Stimulated activated naive CD8-positive, alpha-beta T cell treated with anti-CD3 and anti-CD28 coated beads, Interleukin-15, amount 100 ng/mL, for 72 hours (primary cell): Measurements from ENCODE around the gene OCEL1.

Source experiments
- ATAC-seq: fragments of 150-1000 bp; cut with Tn5 transposase; 2 replicates; pipeline ENCODE4 v1.10.0; 2021; ENCODE audit warnings: mild to moderate bottlenecking, moderate library complexity
- DNase-seq, 2 donors: peaks; one replicate each; pipeline ENCODE4 v3.0.0; 2021 to 2022
- H3K27ac Mint-ChIP-seq, 2 donors: one replicate each; pipeline ENCODE4 v1.8.0; 2022; ENCODE audit warnings: mild to moderate bottlenecking in 2 of 2, mixed read lengths in 2 of 2, moderate library complexity in 2 of 2
- H3K27me3 Mint-ChIP-seq: one replicate; pipeline ENCODE4 v1.8.0; 2022; ENCODE audit warnings: mixed read lengths
- H3K4me1 Mint-ChIP-seq: one replicate; pipeline ENCODE4 v1.8.0; 2022; ENCODE audit warnings: mild to moderate bottlenecking, mixed read lengths
- H3K4me3 Mint-ChIP-seq, 2 donors: one replicate each; pipeline ENCODE4 v1.8.0; 2022; ENCODE audit warnings: mild to moderate bottlenecking in 2 of 2, mixed read lengths in 2 of 2, moderate library complexity in 1 of 2
- H3K9me3 Mint-ChIP-seq, 2 donors: one replicate each; pipeline ENCODE4 v1.8.0; 2022; ENCODE audit warnings: mixed read lengths in 2 of 2

The OCEL1 gene

DNA sequence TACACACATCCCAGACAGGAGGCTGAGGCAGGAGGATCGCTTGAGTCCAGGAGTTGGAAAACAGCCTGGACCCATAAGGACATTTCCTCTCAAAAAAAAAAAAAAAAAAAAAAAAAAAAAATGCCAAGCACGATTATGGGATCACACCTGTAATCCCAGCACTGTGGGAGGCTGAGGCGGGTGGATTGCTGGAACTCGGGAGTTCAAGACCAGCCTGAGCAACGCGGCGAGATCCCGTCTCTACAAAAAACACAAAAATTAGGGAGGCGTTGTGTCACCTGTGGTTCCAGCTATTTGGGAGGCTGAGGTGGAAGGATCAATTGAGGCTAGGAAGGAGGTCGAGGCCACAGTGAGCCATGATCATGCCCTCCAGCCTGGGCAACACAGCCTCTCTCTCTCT is 973 bp upstream of the OCEL1 start:
- no peaks in the 10 kb centered on the region for H3K9me3 Mint-ChIP-seq
- H3K4me3 Mint-ChIP-seq: peak overlapping the region; percentile 48 to 91
- H3K27ac Mint-ChIP-seq: no peak overlapping the region

DNA sequence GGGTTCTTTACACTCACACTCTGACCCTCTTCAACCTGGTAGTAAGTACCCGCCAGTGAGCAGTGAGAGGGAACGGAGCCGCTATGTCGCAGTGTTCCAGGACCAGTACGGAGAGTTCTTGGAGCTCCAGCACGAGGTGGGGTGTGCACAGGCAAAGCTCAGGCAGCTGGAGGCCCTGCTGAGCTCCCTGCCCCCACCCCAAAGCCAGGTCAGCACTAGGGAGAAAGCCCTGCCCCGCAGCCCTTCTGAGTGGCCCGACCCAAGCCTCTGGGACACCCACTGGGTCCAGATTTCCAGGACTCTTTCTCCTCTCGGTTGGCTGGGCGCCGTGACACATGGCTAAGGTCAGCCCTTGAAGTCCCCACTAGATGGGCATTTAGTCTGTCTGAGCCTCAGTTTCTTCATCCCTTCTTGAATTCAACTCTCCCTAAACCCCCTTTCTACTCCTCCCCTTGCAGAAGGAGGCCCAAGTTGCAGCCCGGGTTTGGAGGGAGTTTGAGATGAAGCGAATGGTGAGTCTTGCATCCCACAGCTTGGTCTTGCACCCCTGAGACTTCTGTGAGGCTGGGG is 1.9 kb downstream of the OCEL1 start:
- H3K9me3 Mint-ChIP-seq: no peaks in the 10 kb centered on the region
- H3K4me3 Mint-ChIP-seq: no peak overlapping the region
- no peaks in the 10 kb centered on the region for H3K27me3 Mint-ChIP-seq
- DNase-seq (no peak), ATAC-seq (no peak)
- H3K4me1 Mint-ChIP-seq: peaks cover 17% of the 10 kb centered on the region
- no peak overlapping the region for H3K27ac Mint-ChIP-seq

More for the DNA sequence above, 973 bp upstream of the OCEL1 start:
- ATAC-seq (no peak), DNase-seq (no peak)
- Mint-ChIP-seq H3K27me3 (no peaks in the 10 kb centered on the region), H3K4me1 (peaks cover 8% of the 10 kb centered on the region)

DNA sequence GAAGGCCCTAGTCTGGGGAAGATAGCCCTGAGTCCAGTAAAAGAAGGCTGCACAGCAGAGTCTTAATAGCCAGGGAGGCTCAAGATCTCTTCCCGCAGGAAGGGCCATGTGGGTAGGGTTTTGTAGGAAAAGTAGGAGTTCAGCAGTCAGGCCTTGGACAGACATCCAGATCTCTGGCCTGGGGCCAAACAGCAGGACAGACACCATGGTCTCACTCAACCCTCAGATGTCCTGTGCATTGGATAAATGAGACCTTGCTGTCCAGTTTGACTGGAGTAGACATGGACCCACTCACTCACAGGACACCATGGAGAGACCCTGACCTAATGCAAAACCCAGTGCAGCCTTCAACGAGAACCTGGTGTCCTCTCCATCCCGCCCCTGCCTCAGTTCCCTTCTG is 3.9 kb downstream of the OCEL1 start:
- Mint-ChIP-seq H3K4me1 (peaks cover 36% of the 10 kb centered on the region), H3K27ac (no peak overlapping the region), H3K4me3 (no peak overlapping the region), H3K27me3 (no peaks in the 10 kb centered on the region), H3K9me3 (no peaks in the 10 kb centered on the region)
- ATAC-seq: no peak
- DNase-seq: no peak

DNA sequence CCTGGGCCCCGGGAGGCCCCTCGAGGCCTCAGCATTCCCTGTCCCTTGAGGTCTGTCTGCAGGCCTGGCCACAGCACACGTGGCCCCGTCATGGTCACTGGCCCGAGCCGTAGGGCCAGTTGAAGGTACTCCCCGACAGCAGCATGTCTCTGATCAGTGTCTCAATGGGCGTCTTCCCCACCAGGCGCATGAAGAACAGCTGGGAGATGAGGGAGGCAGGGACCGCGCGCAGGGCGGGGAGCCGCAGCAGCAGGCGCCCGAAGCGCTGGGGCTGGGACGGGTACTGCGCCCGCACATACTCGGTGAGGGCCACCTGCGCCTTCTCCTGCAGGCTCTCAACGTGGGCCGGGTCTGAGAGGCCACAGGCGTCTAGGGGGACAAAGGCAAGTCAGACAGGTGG is 6.2 kb downstream of the OCEL1 start:
- Mint-ChIP-seq H3K27me3 (no peaks in the 10 kb centered on the region), H3K4me1 (peaks cover 32% of the 10 kb centered on the region), H3K9me3 (no peaks in the 10 kb centered on the region), H3K4me3 (no peak overlapping the region), H3K27ac (no peak overlapping the region)
- no peak for ATAC-seq
- DNase-seq: no peak

DNA sequence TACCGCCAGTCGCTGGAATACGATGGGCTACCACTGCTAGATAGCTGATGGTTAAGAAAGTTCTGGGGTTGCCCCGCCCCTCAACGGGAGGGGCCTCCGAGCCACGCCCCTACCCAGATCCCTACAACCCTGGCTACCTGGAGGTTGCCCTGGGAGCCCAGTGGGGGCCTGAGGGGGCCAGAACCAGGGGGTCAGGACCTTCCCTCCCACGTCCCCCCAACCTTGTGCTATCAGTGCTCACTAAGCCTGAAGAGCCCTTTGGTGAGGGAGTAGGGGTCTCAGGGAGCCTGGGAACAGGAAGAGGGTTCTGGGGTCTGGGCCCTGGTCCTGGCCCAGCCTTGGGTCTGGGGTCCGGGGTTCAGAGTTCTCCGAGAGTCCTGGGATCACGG is 8.9 kb downstream of the OCEL1 start:
- H3K27ac Mint-ChIP-seq: peak overlapping the region; percentile 52 to 87
- DNase-seq: peak; percentile 56 to 70
- no peaks in the 10 kb centered on the region for H3K27me3 Mint-ChIP-seq
- ATAC-seq: peak; percentile 78
- H3K9me3 Mint-ChIP-seq: no peaks in the 10 kb centered on the region
- H3K4me3 Mint-ChIP-seq: peak overlapping the region; percentile 85 to 88
- H3K4me1 Mint-ChIP-seq: peaks cover 31% of the 10 kb centered on the region

DNA sequence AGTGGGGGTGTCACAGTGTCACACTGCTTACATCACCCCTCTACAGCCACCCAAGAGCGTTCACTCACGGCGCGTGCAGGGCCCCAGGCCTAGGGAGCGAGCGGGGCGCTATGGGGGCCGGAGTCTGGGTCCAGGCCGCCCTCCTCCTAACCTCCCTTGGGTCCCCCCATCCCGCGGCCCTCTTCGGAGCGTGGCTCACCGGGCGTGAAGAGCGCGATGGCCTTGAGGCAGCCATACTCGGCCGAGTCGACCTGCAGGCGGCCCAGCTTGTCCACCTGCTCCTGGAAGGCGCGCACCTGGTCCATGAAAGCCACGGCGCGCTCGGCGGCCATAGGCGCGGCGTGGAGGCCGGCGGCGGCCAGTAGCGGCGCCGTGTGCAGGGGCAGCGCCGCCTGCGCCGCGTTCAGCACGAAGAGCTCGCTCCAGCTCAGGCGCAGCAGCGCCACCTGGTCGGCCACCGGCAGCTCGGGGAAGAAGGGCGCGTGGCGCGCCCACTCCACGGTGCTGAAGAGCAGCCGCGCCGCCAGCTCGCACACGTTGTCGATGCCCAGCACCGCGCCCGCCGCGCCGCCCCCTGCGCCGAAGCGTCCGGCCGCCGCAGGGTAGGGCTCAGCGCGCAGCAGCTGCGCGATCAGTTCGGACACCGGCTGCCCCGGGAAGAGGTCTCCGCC is 9.4 kb downstream of the OCEL1 start:
- DNase-seq (peak; percentile 77 to 79), ATAC-seq (peak; percentile 89)
- H3K4me3 Mint-ChIP-seq: peak overlapping the region; percentile 85 to 88
- H3K27ac Mint-ChIP-seq: peak overlapping the region; percentile 52 to 87
- H3K27me3 Mint-ChIP-seq: no peaks in the 10 kb centered on the region
- peaks cover 31% of the 10 kb centered on the region for H3K4me1 Mint-ChIP-seq
- H3K9me3 Mint-ChIP-seq: no peaks in the 10 kb centered on the region

DNA sequence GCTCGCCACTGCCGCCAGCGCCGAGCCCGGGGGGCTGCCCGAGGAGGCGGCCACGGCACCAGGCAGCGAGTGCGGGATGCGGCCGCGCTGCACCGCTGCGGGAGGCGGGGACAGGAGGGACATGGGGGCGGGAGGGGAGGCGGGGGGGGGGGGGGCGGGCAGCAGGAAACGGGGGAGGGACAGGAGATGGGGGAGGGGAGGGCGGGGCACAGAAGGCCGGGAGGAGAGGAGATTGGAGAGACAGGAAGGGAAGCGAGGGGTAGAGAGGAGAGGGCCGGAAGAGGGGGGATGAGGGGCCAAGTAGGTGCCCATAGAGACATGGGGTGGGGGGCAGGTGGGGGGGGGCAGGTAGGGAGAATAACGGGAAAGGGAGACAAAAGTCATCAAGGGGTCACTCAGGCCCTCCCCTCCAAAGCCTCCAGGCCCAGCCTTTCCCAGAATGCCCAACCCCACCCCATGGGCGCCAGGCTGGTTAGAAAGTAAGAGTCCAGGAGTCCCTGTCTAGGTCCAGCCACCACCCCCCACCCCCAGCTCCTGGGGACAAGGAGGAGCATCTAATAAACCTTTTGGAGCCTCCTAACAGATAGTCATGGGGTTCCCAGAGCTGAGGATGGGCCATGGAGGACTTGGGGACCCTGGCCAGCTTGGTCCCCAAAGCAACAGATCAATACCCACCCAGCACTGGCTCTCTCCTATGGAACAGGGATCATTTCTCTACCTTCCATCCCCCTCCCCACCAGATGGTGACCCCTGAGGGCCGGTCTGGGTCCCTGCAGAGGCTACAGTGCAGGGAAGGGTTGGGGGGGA is 10.1 kb downstream of the OCEL1 start:
- H3K27ac Mint-ChIP-seq: no peak overlapping the region
- no peaks in the 10 kb centered on the region for H3K9me3 Mint-ChIP-seq
- H3K4me1 Mint-ChIP-seq: peaks cover 31% of the 10 kb centered on the region
- DNase-seq (no peak), ATAC-seq (peak; percentile 54)
- peak overlapping the region; percentile 85 to 88 for H3K4me3 Mint-ChIP-seq
- H3K27me3 Mint-ChIP-seq: no peaks in the 10 kb centered on the region

DNA sequence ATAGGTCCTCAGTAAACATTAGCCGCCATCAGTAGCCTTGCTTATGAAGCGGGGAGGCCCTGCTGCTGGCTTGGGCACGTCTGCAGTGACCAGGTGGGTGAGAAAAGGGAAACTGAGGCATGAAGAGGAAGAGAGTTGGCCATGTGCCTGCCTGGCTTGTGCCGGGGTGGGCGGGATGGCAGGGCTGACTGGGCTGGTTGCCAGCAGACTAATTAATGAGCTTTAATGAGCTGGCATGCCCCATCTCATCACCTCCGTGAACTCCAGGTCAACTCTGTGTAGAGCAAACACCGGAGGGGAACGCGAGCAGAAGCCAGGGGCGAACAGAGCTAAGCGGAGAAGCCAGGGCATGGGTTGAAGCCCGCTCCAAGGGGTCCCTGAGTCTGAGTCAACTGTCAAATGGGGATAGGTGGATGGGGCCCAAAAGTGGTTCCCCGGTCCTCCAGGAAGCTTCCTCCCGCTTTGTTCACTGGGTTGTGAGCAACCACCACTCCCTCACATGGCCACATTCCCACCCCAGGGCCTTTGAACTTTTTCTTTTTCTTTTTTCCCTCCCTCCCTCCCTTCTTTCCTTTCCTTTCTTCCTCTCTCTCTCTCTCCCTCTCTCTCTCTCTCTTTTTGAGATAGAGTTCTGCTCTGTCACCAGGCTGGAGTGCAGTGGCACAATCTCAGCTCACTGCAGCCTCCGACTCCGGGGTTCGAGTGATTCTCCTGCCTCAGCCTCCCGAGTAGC is 11.0 kb downstream of the OCEL1 start:
- H3K4me1 Mint-ChIP-seq: peaks cover 30% of the 10 kb centered on the region
- no peaks in the 10 kb centered on the region for H3K9me3 Mint-ChIP-seq
- peak overlapping the region in 1 of 2 donors; percentile 51 for H3K4me3 Mint-ChIP-seq
- ATAC-seq (no peak), DNase-seq (no peak)
- peak overlapping the region in 1 of 2 donors; percentile 10 for H3K27ac Mint-ChIP-seq
- no peaks in the 10 kb centered on the region for H3K27me3 Mint-ChIP-seq

DNA sequence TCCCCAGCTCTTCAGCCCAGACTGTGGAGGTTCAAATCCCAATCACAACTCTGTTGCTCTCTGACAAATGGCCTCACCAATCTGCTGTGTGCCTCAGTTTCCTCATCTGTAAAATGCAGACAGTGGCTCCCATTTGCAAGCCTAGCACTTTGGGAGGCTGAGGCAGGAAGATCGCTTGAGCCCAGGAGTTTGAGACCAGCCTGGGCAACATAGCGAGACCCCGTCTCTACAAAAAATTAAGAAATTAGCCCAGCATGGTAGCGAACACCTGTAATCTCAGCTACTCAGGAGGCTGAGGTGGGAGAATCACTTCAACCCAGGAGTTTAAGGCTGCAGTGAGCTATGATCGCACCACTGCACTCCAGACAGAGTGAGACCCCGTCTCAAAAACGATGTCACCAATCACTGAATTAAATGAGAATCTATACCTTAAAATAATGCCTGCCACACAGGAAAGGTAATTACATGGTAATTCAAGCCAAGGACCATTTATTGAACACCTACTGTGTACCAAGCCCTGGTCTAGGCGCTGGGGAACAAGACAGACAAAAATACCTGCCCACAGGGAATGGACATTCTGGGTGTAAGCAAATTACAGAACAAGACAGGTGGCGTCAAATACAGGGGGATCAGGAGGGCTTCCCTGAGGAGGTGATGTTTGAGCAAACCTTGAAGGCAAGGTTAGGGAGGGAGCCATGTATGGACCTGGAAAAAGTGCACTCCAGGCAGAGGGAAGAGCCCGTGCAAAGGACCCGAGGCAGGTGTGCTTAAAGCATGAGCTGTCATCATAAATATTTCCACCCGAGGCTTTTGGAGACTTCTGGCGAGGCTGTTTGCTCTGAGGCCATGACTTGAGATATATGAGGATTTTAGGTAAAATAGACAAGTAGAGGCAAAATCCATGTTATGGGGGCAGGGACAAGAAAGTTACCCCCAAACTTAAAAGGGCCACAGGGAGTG is 12.0 kb downstream of the OCEL1 start:
- ATAC-seq (no peak), DNase-seq (no peak)
- Mint-ChIP-seq H3K27me3 (no peaks in the 10 kb centered on the region), H3K4me1 (peaks cover 21% of the 10 kb centered on the region), H3K27ac (peak overlapping the region in 1 of 2 donors; percentile 9), H3K9me3 (no peaks in the 10 kb centered on the region), H3K4me3 (no peak overlapping the region)

DNA sequence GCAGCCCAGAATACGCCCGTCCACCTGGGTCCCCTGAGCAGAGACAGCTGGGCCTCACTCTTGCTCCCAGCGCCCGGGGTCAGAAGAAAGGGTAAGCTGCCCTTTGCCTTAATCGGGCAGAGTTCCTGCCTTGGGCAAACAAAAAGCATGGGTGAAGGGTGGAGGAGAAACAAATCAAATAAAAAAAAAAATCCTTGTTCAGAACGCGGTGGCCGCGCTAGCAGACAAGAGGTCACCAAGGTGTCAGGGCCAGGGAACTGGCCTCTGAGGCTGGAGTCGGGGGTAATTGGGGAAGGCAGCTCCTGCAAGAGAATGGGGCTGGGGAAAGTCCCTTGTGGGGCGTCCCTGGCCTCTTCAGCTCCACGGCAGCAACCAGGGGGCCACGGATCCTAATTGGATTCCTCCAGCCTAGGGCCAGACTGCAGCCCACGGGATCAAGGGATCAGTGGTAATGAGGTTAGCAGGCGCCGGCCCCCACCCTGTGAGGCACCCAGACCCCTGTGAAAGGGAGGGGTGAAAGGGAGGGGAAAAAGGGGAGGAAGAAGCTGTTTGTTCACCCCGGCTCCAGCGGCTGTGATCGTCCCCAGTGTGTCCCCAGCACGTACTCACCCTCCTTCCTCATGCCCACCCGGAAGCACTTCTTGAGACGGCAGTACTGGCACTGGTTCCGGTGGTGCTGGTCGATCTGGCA is 14.2 kb downstream of the OCEL1 start:
- DNase-seq: no peak
- ATAC-seq: no peak
- H3K9me3 Mint-ChIP-seq: no peaks in the 10 kb centered on the region
- no peak overlapping the region for H3K4me3 Mint-ChIP-seq
- no peak overlapping the region for H3K27ac Mint-ChIP-seq
- no peaks in the 10 kb centered on the region for H3K27me3 Mint-ChIP-seq
- H3K4me1 Mint-ChIP-seq: peaks cover 7% of the 10 kb centered on the region

DNA sequence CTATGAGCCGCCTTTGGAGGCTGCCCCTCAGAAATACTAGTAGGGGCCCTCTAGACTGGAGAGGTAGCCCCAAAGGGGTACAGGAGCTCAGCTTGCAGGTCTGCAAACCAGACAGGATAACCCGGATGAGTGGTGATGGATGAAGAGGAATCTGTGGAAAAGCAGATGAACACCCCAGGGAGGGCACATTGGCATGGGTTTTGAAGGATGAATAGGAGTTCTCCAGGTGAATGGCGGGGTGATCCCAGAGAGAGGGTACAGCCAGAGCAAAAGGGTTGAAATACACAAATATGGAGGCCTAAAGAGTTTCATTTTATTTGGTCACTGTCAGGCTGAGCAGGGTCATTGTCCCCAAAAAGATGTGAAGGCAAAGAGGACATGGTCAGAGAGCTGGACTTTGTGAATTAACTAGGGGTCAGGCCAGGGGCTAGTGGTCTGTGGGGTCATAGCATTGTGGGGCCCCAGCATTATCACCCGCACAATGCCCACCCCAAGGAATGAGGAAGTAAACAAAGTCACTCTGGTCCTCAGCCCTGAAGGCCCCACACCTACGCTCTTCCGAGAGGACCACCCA is 14.9 kb downstream of the OCEL1 start:
- Mint-ChIP-seq H3K27me3 (no peaks in the 10 kb centered on the region), H3K4me3 (no peak overlapping the region), H3K9me3 (no peaks in the 10 kb centered on the region), H3K27ac (no peak overlapping the region), H3K4me1 (peaks cover 7% of the 10 kb centered on the region)
- ATAC-seq (no peak), DNase-seq (no peak)

DNA sequence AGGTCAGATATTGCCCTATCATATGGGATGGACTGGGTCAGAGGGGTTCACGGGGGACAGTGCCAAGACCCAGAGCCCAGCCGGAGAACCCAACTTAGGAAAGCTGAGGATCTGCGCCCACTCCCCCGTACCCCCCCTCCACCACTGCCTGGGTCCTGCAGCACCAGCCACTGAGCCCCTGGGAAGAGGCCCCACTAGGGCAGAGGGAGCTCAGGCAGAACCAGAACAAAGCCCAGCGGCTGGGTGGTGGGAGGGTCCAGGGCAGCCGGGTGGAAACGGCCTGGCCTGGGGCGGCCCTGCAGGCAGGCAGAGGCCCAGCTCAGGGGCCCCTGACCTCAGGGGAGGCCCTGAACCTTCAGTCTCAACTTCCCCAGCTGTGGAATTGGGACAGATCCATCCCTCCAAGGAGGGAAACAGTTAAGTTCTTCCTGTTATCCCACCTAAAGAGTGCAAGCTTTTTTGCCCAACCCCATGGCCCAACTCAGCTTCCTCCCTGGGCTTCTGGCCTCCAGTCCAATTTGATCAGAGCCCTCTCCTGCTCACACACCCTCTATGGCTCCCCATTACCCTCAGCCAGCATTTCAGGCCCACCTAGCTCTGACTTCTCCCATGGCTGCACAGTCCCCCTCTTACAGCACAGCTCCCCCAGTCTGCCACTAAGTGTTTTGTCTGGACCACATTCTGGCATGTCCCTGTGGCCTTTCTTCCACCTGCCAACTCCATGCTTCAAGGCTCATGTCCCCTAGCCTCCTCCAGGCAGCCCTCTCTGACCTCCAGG is 16.6 kb downstream of the OCEL1 start:
- ATAC-seq (no peak), DNase-seq (no peak)
- Mint-ChIP-seq H3K4me3 (no peak overlapping the region), H3K4me1 (peaks cover 24% of the 10 kb centered on the region), H3K27ac (no peak overlapping the region), H3K9me3 (no peaks in the 10 kb centered on the region), H3K27me3 (peaks cover 9% of the 10 kb centered on the region)

DNA sequence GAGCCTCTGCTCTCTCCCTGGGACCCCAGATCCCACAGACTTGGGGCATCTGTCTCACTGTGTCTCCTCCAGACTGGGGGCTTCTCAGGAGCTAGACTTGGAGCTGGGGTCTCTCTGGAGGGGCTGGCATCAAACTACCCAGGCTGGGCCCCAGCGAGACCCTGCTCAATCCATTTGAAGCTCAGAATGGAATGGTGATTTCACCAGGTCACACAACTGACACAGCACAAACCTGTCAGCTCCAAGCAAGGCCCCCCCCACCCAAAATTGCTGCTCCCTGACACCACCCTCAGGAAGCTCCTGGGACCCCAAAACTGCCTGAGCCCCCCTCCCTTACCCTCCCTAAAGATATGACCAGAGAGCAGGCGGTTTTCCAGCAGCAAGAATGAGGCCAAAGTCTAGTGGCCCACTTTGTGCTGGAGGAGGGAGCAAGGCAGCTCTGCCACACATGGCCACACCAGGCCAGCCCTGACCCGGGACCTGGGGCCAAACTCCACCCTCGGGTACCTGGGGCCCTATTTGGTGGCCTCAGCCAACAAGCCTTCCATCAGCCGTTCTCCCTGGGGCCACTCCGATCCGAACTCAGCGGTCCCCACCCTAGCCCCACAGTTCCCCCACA is 17.3 kb downstream of the OCEL1 start:
- ATAC-seq (no peak), DNase-seq (no peak)
- Mint-ChIP-seq H3K4me1 (peaks cover 24% of the 10 kb centered on the region), H3K9me3 (no peaks in the 10 kb centered on the region), H3K27me3 (peaks cover 13% of the 10 kb centered on the region), H3K4me3 (no peak overlapping the region), H3K27ac (no peak overlapping the region)
